HG02970 (cell line): ENCODE measurements around the gene MYL10.

ENCODE experiments used
- ATAC-seq: cut with Tn5 transposase; IDR thresholded peaks from one replicate; pipeline ENCODE4 v1.9.1; 2021; ENCODE audit warnings: mild to moderate bottlenecking, moderate library complexity, moderate number of reproducible peaks; ENCODE audit not compliant: unreplicated experiment, low FRiP score

MYL10 gene

GRCh38 chr7:101578552-101578951, 50.5 kb downstream of the MYL10 start:
- ATAC-seq = no peak

- ATAC-seq = no peak
These were observed 52.1 kb downstream of the MYL10 start for GRCh38 chr7:101576998-101577397.

GRCh38 chr7:101575721-101576120, 53.4 kb downstream of the MYL10 start:
- no peak for ATAC-seq

DNA sequence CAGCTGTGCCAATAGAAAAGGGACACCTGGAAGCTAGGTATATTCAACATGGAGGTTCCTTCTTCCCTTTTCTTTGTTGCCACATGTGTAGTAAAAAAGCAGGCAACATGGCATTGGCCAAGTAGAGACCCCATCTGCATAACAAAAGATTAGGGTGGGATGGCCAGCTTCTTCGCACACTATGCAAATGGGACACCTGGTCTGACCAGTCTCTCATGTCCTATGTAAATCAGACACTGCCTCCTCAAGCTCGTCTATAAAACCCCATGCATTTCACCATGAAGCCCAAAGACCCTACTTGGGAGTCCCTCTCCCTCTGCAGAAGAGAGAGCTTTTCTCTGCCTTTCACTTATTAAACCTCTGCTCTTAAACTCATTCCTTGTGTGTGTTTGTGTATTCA, 53.9 kb downstream of the MYL10 start:
- no peak for ATAC-seq

- ATAC-seq = no peak
These were observed 56.9 kb downstream of the MYL10 start for GRCh38 chr7:101572156-101572555.

DNA sequence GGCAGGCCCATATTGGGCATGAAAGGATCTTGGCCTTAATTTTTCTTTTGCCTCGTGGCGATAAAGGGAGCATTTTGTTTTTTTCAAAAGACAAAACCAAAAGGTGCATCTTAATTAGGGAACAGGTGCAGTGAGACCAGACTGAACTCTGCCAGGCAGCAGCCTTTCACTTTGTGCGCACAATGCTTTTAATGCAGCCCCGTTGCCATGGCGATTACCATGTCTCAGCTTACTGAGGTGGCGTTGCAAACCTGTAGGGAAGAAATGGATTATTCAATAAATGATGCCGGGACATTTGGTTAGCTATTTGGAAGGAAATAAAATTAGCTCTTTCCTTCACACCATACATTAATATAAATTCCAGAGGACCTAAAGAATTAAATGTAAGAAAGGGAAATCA, 61.9 kb downstream of the MYL10 start:
- ATAC-seq = no peak

- no peak for ATAC-seq
These were observed 63.4 kb downstream of the MYL10 start for GRCh38 chr7:101565601-101566209.

- ATAC-seq = no peak
These were observed 64.3 kb downstream of the MYL10 start for GRCh38 chr7:101564778-101565211.

GRCh38 chr7:101563943-101564777, 64.9 kb downstream of the MYL10 start:
- ATAC-seq = no peak
